ENCODE measurements around the gene SMIM23.

DNA sequence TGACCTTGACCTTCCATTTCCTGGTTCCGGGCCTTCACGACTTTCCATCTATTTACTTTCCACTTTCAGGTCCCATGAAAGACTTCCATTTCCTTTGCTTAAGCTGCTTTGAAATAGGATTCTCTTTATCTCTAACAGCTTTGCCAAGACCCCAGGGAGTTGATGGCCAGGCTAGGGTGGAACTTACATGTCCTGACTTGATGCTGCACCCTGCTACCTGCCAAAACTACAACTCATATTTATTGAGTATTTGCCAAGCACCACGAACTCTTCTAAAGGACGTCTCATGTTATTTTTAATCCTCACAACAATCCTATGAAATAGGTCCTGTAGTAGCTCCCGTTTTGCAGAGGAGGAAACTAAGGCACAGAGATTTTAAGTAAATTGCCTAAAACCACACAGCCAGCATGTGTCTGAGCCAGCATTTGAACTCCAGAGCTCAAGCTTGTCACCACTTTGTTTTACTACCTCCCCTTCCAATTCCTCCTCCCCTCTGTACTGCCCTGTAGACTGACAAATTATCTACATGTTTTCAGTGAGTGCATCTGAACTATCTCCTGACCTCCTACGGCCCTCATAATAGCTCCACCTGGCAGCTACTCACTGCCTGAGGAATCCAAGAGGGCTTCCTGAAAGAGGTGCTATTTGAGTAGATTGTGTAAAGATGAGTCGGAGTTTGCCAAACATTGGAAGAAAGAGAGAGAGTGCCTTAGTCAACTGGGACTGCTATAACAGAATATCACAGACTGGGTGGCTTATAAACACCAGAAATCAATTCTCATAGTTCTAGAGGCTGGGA is 38.4 kb upstream of the SMIM23 start:
- TF ChIP-seq, protein P1, sequence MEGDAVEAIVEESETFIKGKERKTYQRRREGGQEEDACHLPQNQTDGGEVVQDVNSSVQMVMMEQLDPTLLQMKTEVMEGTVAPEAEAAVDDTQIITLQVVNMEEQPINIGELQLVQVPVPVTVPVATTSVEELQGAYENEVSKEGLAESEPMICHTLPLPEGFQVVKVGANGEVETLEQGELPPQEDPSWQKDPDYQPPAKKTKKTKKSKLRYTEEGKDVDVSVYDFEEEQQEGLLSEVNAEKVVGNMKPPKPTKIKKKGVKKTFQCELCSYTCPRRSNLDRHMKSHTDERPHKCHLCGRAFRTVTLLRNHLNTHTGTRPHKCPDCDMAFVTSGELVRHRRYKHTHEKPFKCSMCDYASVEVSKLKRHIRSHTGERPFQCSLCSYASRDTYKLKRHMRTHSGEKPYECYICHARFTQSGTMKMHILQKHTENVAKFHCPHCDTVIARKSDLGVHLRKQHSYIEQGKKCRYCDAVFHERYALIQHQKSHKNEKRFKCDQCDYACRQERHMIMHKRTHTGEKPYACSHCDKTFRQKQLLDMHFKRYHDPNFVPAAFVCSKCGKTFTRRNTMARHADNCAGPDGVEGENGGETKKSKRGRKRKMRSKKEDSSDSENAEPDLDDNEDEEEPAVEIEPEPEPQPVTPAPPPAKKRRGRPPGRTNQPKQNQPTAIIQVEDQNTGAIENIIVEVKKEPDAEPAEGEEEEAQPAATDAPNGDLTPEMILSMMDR (IDR thresholded peaks at IDR 0.05): no peak
- TF ChIP-seq EZH2 (IDR thresholded peaks at IDR 0.05) (no peak), EZH2phosphoT487 (IDR thresholded peaks at IDR 0.05) (no peak)

All from neural progenitor cell (in vitro differentiated cells).